SJSA1 (cell line): ENCODE data around the gene MAD1L1. TPM values are rescaled to one million over a fixed set of nuclear protein-coding genes. Genes with fewer than 3 reads are reported as not detected.
"Not testable (repeated sequence)": the region's sequence is repeated elsewhere in the genome, so short reads cannot be mapped to it uniquely, and the experiment has no call there.

ENCODE experiments used
- DNase-seq, 2 experiments: peaks; one replicate each; pipeline ENCODE4 v3.0.0-alpha.2; 2015 to 2020; ENCODE audit warnings: low spot score in 2 of 2, low read depth in 1 of 2
- H3K27ac ChIP-seq: fragments of 250-450 bp; sonication (Bioruptor Pico); 2 replicates; pipeline ENCODE4 v1.5.1; 2020; ENCODE audit warnings: mild to moderate bottlenecking, moderate library complexity
- H3K27me3 ChIP-seq: fragments of 250-450 bp; sonication (Bioruptor Pico); replicated peaks from 2 replicates; pipeline ENCODE4 v1.5.1; 2020; ENCODE audit warnings: mild to moderate bottlenecking, moderate library complexity
- H3K36me3 ChIP-seq: fragments of 250-450 bp; sonication (Bioruptor Pico); 2 replicates; pipeline ENCODE4 v1.5.1; 2020; ENCODE audit warnings: mild to moderate bottlenecking
- H3K4me1 ChIP-seq: fragments of 250-450 bp; sonication (Bioruptor Pico); replicated peaks from 2 replicates; pipeline ENCODE4 v1.6.1; 2021; ENCODE audit warnings: mild to moderate bottlenecking
- H3K4me3 ChIP-seq: fragments of 250-450 bp; sonication (Bioruptor Pico); 2 replicates; pipeline ENCODE4 v1.5.1; 2020; ENCODE audit warnings: mild to moderate bottlenecking
- H3K9me3 ChIP-seq: fragments of 250-450 bp; sonication (Bioruptor Pico); replicated peaks from 2 replicates; pipeline ENCODE4 v1.5.1; 2020; ENCODE audit warnings: mild to moderate bottlenecking
- total RNA-seq: library from RNA; depleted of rRNA; stranded (reverse); fragments of >200 nt; shearing (Covaris generic); gene quantifications from 2 replicates; pipeline ENCODE4 v1.2.3, GENCODE V29; 2014

Gene MAD1L1
- total RNA-seq, 1 experiment from 2014 or later = 44.0 TPM

- no peak overlapping the region for H3K4me3 ChIP-seq
- no peaks in the 10 kb centered on the region for H3K9me3 ChIP-seq
- DNase-seq = no peak
- no peaks in the 10 kb centered on the region for H3K4me1 ChIP-seq
- no peaks in the 10 kb centered on the region for H3K36me3 ChIP-seq
- no peaks in the 10 kb centered on the region for H3K27me3 ChIP-seq
- H3K27ac ChIP-seq = no peak overlapping the region
Measured at GRCh38 chr7:2000153-2000687, 232.5 kb downstream of the MAD1L1 start.

- H3K9me3 ChIP-seq = no peaks in the 10 kb centered on the region
- H3K4me1 ChIP-seq = no peaks in the 10 kb centered on the region
- H3K4me3 ChIP-seq = no peak overlapping the region
- no peak overlapping the region for H3K27ac ChIP-seq
- no peak for DNase-seq
- no peaks in the 10 kb centered on the region for H3K36me3 ChIP-seq
- no peaks in the 10 kb centered on the region for H3K27me3 ChIP-seq
Measured at GRCh38 chr7:1999278-1999984, 233.3 kb downstream of the MAD1L1 start.

GRCh38 chr7:1998146-1998545 lies 234.6 kb downstream of the MAD1L1 start:
- Histone ChIP-seq H3K36me3 (no peaks in the 10 kb centered on the region), H3K27ac (no peak overlapping the region), H3K4me1 (no peaks in the 10 kb centered on the region), H3K4me3 (no peak overlapping the region), H3K27me3 (no peaks in the 10 kb centered on the region), H3K9me3 (no peaks in the 10 kb centered on the region)
- DNase-seq = no peak

DNA sequence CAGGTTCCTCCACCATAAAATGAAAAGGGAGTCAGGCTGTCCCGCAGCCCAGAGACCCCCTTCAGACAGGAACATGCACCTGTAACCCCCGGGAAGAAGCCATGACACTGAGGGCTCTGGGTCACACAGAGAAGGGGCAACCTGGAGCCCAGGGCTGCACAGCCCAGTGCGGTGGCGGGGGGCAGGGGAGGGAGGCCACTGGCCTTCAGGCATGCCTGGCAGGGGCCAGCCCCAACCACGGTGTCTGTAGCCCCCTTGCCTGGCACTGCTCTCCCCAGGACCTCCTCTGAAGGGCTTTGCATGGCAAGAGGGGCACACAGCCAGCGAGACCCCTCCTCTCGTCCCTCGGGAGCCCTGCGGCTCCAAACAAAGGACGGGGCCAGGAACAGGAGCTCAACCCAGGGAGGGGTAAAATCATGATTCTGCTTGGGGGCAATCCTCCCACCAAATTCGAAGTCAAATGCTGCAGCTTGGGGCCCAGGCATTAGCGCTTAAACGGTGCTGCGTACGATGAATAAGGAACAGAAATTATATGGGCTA lies 235.1 kb downstream of the MAD1L1 start:
- Histone ChIP-seq H3K4me3 (no peak overlapping the region), H3K36me3 (no peaks in the 10 kb centered on the region), H3K4me1 (no peaks in the 10 kb centered on the region), H3K27me3 (no peaks in the 10 kb centered on the region), H3K27ac (no peak overlapping the region), H3K9me3 (no peaks in the 10 kb centered on the region)
- DNase-seq = no peak

DNA sequence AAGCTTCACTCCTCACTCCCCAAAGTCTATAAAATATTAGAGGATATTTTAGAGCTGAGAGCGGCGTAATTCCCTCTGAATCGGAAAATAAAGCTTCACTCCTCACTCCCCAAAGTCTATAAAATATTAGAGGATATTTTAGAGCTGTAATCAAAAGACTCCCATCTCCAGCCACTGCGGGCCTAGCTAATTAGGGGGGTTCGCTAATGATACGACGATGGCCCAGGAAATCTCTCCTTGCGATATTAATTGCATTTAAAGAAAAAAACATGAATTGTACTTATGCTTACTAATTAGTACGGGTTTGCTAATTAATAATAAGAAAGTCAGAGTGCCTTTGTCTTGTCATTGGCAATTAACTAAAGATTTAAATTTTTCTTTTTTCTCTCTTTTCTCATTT lies 235.9 kb downstream of the MAD1L1 start:
- no peak for DNase-seq
- Histone ChIP-seq H3K9me3 (no peaks in the 10 kb centered on the region), H3K4me3 (no peak overlapping the region), H3K36me3 (no peaks in the 10 kb centered on the region), H3K4me1 (no peaks in the 10 kb centered on the region), H3K27me3 (no peaks in the 10 kb centered on the region), H3K27ac (no peak overlapping the region)

- H3K4me3 ChIP-seq, DNase-seq, H3K4me1 ChIP-seq, H3K27ac ChIP-seq, H3K27me3 ChIP-seq, H3K36me3 ChIP-seq, H3K9me3 ChIP-seq: not testable (repeated sequence)
Measured at GRCh38 chr7:1995911-1996420, 236.8 kb downstream of the MAD1L1 start.

GRCh38 chr7:1995426-1995825 lies 237.3 kb downstream of the MAD1L1 start:
- Histone ChIP-seq H3K27me3 (no peaks in the 10 kb centered on the region), H3K4me3 (no peak overlapping the region), H3K9me3 (no peaks in the 10 kb centered on the region), H3K36me3 (no peaks in the 10 kb centered on the region), H3K27ac (no peak overlapping the region), H3K4me1 (no peaks in the 10 kb centered on the region)
- DNase-seq = no peak

GRCh38 chr7:1994931-1995330 lies 237.8 kb downstream of the MAD1L1 start:
- Histone ChIP-seq H3K27me3 (no peaks in the 10 kb centered on the region), H3K4me3 (no peak overlapping the region), H3K4me1 (no peaks in the 10 kb centered on the region), H3K27ac (no peak overlapping the region), H3K36me3 (no peaks in the 10 kb centered on the region), H3K9me3 (no peaks in the 10 kb centered on the region)
- DNase-seq = no peak

DNA sequence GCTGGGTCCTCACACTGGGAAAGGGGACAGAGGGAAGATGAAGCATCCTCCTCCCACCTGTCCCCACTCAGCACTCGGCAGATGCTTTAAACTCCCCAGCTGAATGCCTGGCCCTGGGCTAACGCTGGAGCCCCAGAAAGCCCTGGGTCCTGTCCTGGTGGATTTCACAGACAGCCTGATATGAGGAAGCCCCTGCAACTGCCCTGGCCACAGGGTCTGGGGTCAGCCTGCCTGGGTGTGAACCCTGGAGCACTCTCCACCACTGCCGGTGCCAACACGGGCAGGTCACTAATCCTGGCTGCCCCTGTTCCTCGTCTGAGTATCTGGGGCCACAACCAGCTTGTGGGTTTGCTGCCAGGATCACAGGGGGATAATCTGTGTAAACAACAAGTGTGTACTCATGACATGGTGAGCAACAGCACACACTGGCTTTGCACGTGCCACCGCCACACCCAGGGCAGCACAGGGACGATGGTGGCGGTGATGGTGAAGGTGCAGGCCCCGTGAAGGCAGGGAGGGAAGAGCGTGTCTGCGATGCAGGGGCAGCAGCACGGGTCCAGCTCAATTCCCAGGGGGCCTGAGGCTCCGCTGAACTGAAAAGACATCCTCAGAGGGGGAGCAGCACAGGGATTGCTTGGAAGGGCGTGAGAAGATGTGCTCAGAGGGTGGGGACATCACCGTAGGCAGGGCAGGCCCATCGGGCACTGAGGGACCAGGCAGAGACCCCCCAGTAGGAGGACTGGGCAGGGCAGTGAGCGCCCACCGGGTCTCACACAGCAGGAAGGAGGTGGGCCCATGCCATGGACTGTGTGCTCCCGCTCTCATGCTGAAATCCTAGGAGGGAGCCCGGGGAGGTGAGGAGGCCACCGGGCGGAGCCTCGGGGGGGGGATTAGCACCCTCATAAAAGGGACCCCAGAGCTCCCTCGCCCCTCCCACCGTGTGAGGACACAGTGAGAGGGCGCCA lies 238.7 kb downstream of the MAD1L1 start:
- DNase-seq = no peak
- no peaks in the 10 kb centered on the region for H3K9me3 ChIP-seq

GRCh38 chr7:1993031-1993695 lies 239.6 kb downstream of the MAD1L1 start:
- Histone ChIP-seq H3K4me3 (no peak overlapping the region), H3K27me3 (no peaks in the 10 kb centered on the region), H3K27ac (no peak overlapping the region), H3K9me3 (no peaks in the 10 kb centered on the region), H3K36me3 (no peaks in the 10 kb centered on the region), H3K4me1 (no peaks in the 10 kb centered on the region)
- DNase-seq = no peak

More for the DNA sequence above, 238.7 kb downstream of the MAD1L1 start:
- Histone ChIP-seq H3K27ac (no peak overlapping the region), H3K36me3 (no peaks in the 10 kb centered on the region), H3K4me3 (no peak overlapping the region), H3K27me3 (no peaks in the 10 kb centered on the region), H3K4me1 (no peaks in the 10 kb centered on the region)

DNA sequence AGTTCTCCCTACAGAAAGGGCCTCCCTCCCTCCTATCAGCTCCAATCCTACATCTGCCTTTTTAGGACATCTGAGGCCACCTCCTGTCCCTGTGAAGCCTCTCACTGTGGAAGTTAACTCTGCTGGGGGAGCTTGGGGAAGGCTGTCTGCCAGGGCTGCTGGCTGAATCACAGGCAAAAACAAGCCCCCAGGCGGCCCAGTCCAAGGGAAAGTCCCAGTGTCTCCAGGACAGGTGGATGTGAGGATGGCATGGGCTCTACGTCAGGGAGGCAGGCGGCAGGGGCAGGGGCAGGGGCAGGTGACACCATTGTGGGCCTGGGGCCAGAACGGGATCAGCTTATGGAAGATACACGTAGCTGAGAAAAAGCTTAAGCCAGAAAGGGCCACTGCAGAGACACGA lies 240.2 kb downstream of the MAD1L1 start:
- H3K4me3 ChIP-seq = no peak overlapping the region
- no peak for DNase-seq
- no peak overlapping the region for H3K27ac ChIP-seq
- no peaks in the 10 kb centered on the region for H3K4me1 ChIP-seq
- H3K36me3 ChIP-seq = no peaks in the 10 kb centered on the region
- no peaks in the 10 kb centered on the region for H3K27me3 ChIP-seq
- no peaks in the 10 kb centered on the region for H3K9me3 ChIP-seq

GRCh38 chr7:1990001-1990670 lies 242.6 kb downstream of the MAD1L1 start:
- DNase-seq = no peak
- H3K27me3 ChIP-seq = no peaks in the 10 kb centered on the region
- H3K4me3 ChIP-seq = no peak overlapping the region
- H3K9me3 ChIP-seq = no peaks in the 10 kb centered on the region
- H3K36me3 ChIP-seq = no peaks in the 10 kb centered on the region
- no peak overlapping the region for H3K27ac ChIP-seq
- H3K4me1 ChIP-seq = no peaks in the 10 kb centered on the region
